Skin epidermis (tissue), 12 donors: ENCODE results near the gene TNS1.

Experiments
- H3K27ac ChIP-seq, 21 experiments: fragments of 200-600 bp; sonication (generic) in 11 of 21; one replicate each; pipeline ENCODE4 v1.5.0; 2020; ENCODE audit warnings: mild to moderate bottlenecking in 3 of 21, inconsistent platforms in 2 of 21, moderate library complexity in 2 of 21
- H3K4me3 ChIP-seq, 7 experiments: fragments of 200-600 bp; sonication (generic) in 2 of 7; one replicate each; pipeline ENCODE4 v1.5.0; 2020; ENCODE audit warnings: inconsistent platforms in 2 of 7, mild to moderate bottlenecking in 2 of 7, moderate library complexity in 1 of 7

TNS1 gene

DNA sequence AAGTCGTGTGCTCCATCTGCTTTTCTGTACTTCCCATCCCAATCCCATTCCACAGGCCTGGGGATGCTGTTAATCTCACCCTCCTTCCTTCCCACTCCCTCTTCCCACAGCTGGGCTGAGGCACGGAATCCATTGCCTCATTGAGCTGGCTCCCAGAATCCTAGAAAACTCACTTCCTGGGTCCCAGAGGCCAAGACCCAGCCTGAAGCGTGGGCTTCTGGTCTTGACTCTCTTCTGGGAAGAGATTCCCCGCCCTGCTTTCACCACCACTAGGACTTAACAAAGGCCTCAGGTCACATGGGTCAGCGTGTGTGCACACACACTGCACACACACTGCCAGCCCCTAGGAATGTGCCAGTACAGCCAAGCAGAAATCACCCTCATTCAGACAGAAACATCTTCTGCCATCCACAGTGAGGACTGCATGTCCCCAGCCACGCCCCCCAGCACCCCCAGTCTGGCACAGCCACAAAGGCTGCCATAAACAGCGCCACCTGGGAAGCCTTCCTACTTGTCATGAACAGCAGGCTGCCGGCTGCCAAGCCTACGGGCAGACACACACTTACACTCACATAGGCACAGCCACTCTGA is 165.8 kb downstream of the TNS1 start:
- peak overlapping the region in 19 of 21 experiments; percentile 35 to 84 (median 59) for H3K27ac ChIP-seq
- no peak overlapping the region for H3K4me3 ChIP-seq

GRCh38 chr2:217835931-217836891 is 166.6 kb downstream of the TNS1 start:
- peak overlapping the region in 18 of 21 experiments; percentile 38 to 84 (median 60) for H3K27ac ChIP-seq
- H3K4me3 ChIP-seq = no peak overlapping the region

GRCh38 chr2:217834744-217835513 is 167.9 kb downstream of the TNS1 start:
- Histone ChIP-seq H3K27ac (peak overlapping the region in 6 of 21 experiments; percentile 3 to 73 (median 45)), H3K4me3 (no peak overlapping the region)

- Histone ChIP-seq H3K27ac (peak overlapping the region in 8 of 21 experiments; percentile 3 to 73 (median 47)), H3K4me3 (no peak overlapping the region)
Measured at GRCh38 chr2:217834057-217834620, 168.7 kb downstream of the TNS1 start.

- H3K4me3 ChIP-seq = no peak overlapping the region
- no peak overlapping the region for H3K27ac ChIP-seq
Measured at GRCh38 chr2:217833439-217833838, 169.4 kb downstream of the TNS1 start.

DNA sequence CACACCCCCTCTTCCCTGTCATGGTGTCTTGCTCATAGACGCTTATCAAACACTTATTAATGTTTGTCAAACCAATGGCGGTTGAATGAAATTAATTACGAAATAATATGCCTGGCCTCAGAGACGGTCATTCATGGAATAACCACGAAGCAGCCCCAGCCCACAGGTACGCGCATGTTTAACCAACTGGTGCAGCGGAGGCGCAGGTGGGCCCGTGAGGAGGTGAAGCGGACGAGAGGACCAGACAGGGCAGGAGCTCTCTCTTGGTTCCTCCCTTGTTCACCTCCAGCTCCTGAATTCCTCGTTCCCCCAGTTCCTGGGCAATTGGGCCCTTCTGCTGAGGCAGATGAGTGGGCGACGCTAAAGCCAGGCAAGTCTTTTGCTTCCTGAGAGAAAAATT is 169.8 kb downstream of the TNS1 start:
- Histone ChIP-seq H3K27ac (no peak overlapping the region), H3K4me3 (no peak overlapping the region)

- Histone ChIP-seq H3K27ac (peak overlapping the region in 2 of 21 experiments; percentile 51 to 59), H3K4me3 (no peak overlapping the region)
Measured at GRCh38 chr2:217832115-217832514, 170.7 kb downstream of the TNS1 start.

DNA sequence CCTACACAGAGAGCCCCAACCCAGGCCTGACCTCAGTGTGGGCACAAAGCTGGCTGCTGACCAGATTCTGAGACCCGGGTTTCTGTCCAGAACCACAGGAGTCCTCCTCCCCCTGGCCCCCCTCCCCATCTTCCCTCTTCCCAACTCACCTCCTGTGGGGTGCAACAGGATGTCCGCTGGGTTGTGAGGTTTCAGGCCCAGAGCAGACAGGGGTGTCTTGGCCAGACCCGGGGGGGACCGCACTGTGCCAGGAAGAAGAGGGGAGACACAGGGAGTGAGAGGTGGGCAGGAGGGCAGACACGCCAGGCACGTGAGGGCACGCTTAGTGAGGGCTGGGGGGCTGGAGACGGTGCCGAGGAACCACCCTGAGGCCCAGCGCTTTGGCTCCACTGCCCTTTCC is 171.5 kb downstream of the TNS1 start:
- peak overlapping the region in 1 of 21 experiments; percentile 51 for H3K27ac ChIP-seq
- H3K4me3 ChIP-seq = no peak overlapping the region

GRCh38 chr2:217830807-217831206 is 172.0 kb downstream of the TNS1 start:
- H3K4me3 ChIP-seq = no peak overlapping the region
- H3K27ac ChIP-seq = peak overlapping the region in 3 of 21 experiments; percentile 24 to 53 (median 27)

DNA sequence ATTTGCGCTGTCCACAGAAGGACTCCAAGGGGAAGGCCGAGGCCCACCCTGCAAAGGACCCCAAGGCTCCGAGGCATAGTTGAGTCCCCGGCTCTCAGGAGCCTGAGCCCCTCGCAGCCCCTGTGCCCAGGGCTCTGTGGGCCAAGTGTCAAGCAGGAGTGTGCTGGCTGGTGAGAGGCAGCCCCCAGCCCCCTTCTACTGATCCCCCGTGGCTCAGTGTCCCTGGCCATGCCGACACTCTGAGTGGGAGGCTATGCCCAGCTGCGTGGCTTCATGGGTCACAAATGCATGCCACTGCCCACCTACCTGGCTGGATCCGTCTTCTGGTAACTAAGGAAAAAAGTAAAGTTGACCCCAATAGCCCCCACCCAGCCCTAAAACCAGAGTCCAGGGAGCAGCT is 172.7 kb downstream of the TNS1 start:
- Histone ChIP-seq H3K4me3 (no peak overlapping the region), H3K27ac (peak overlapping the region in 4 of 21 experiments; percentile 27 to 56 (median 49))

GRCh38 chr2:217829420-217829819 is 173.4 kb downstream of the TNS1 start:
- peak overlapping the region in 3 of 21 experiments; percentile 27 to 45 (median 31) for H3K27ac ChIP-seq
- H3K4me3 ChIP-seq = no peak overlapping the region

GRCh38 chr2:217828336-217828735 is 174.5 kb downstream of the TNS1 start:
- H3K27ac ChIP-seq = peak overlapping the region in 10 of 21 experiments; percentile 2 to 75 (median 34)
- H3K4me3 ChIP-seq = no peak overlapping the region

DNA sequence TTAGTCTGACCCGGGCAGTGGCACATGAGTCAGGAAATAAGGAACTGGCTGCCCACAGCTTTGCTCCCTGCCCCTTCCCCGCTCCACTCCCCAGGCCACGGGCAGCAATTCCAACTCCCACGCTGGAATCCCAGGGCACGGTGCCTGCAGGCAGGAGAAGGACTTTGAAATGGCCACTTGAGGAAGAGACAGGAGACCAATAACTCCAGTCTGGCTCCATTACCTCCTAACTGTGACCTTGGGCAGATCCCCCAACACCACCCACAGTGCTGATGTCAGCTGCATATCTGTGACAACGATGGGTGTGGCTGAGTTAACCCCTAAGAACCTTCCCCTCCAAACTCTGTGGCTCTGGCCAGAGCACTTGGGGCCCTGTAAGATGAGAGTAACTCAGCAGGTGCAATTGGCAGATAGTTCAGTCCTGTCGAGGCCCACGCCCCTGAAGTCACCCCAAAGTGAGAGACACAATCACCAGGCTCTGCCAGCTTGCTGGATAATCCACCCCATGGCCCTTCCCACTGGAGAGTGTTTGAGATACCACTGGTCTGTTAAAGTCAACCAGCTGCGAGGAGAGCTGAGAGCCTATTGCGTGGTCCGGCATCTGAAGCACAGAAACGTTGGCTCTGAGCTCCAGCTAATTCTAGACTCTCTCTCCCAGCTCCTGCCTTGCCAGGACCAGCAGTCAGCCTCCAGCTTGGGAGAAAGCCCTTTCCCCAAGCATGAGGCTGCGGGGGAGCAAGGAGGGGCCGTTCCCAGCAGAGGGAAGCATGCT is 175.2 kb downstream of the TNS1 start:
- Histone ChIP-seq H3K4me3 (no peak overlapping the region), H3K27ac (peak overlapping the region in 13 of 21 experiments; percentile 2 to 75 (median 34))

- H3K27ac ChIP-seq = peak overlapping the region in 10 of 21 experiments; percentile 2 to 75 (median 48)
- H3K4me3 ChIP-seq = no peak overlapping the region
Measured at GRCh38 chr2:217826991-217827390, 175.8 kb downstream of the TNS1 start.

- H3K4me3 ChIP-seq = no peak overlapping the region
- H3K27ac ChIP-seq = peak overlapping the region in 7 of 21 experiments; percentile 24 to 74 (median 39)
Measured at GRCh38 chr2:217826520-217826919, 176.3 kb downstream of the TNS1 start.

DNA sequence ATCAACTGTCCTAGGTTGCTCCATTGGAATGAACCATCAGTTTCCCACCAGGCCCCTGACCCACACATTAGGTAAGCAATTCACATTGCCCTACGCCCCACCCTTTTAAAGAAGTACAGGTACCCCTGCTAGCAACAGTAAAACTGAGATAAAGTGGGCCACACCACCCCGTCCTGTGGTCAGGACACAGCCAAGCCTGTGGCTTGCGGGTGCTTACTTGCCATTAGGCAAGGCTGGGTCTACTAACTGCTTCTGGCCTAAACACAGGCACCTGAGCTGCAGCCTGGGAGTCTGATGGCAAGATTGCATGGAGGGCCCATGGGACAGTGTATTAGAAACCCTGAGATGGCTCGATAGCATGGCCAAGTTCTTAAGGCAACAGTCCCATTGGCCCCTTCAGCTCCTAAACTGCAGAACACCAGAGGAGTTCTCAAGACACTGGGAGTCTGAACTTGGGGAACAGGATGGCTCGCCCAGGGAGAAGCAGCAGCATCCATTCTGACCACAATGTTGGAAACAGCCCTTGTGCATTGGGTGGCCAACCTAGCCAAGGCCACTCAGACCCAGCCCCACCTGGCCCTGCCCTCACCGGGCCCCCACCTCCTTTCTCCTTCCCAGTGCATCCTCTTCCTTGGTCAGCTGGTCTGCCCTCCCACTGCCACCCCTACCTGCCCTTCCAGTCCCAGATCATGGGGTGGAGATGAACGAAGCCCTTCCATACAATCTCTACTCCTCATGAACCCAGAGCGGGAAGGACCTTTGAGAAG is 177.1 kb downstream of the TNS1 start:
- H3K27ac ChIP-seq = peak overlapping the region in 7 of 21 experiments; percentile 5 to 73 (median 26)
- H3K4me3 ChIP-seq = no peak overlapping the region

DNA sequence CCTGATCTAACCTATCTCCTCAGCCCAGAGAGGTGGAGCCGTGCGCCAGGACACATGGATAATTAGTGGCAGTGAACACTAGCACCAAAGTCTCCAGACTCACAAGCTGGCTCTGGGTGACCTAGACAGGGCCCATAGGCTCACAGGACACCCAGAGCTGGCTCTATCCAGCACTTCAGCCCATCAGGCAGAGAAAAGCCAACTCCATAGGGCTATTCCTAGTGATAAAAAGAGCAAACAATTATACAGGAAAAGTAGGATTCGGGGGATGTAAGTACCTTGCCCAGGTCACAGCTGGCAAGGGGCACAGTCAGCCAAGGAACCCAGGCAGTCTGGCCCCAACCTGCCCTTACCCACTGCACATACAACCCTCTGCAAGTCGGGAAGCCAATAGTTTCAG is 178.6 kb downstream of the TNS1 start:
- H3K27ac ChIP-seq = peak overlapping the region in 2 of 21 experiments; percentile 15 to 73
- no peak overlapping the region for H3K4me3 ChIP-seq

DNA sequence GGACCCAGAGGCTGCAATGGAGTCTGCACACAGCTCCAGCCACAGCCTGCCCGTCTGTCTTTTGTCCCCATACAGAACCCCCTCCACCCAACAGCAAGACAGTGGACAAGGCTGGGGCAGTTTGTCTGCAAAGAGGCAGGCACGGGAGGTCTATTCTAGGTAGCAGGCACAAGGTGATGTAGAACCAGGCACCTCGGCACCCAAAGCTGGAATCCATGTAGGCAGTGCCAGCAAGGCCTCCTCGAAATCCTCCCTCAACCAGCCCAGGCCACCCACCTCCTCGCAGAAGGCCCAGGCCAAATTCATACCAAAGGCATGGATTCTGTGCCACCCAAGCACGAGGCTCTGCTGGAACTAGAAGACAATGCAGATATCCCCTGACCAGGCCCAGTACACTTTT is 179.2 kb downstream of the TNS1 start:
- H3K4me3 ChIP-seq = no peak overlapping the region
- peak overlapping the region in 2 of 21 experiments; percentile 26 to 73 for H3K27ac ChIP-seq
